AG09319 (cell line): ENCODE data around the gene CTDSP2.
"Not testable (repeated sequence)": the region's sequence is repeated elsewhere in the genome, so short reads cannot be mapped to it uniquely, and the experiment has no call there.

Experiments used
- DNase-seq: peaks from one replicate; pipeline ENCODE4 v3.0.0-alpha.2; 2010; ENCODE audit warnings: low read depth; ENCODE audit errors: extremely low read depth
- CTCF ChIP-seq: IDR thresholded peaks from 2 replicates; pipeline ENCODE4 v1.5.1; 2011; ENCODE audit warnings: low read depth, mild to moderate bottlenecking, inconsistent platforms, low read length, moderate library complexity

CTDSP2 gene

GRCh38 chr12:57886542-57886941, 40.0 kb upstream of the CTDSP2 start:
- TF ChIP-seq CTCF, result no peak
- DNase-seq, result no peak

- no peak for DNase-seq
- no peak for TF ChIP-seq CTCF
Observed at GRCh38 chr12:57885207-57885606, 38.7 kb upstream of the CTDSP2 start.

- no peak for DNase-seq
- no peak for TF ChIP-seq CTCF
Observed at GRCh38 chr12:57883700-57884099, 37.2 kb upstream of the CTDSP2 start.

- no peak for TF ChIP-seq CTCF
- DNase-seq, result no peak
Observed at GRCh38 chr12:57883057-57883456, 36.5 kb upstream of the CTDSP2 start.

- no peak for TF ChIP-seq CTCF
- DNase-seq, result no peak
Observed at GRCh38 chr12:57882575-57882974, 36.0 kb upstream of the CTDSP2 start.

GRCh38 chr12:57881475-57881874, 34.9 kb upstream of the CTDSP2 start:
- DNase-seq, result no peak
- no peak for TF ChIP-seq CTCF

GRCh38 chr12:57881035-57881434, 34.5 kb upstream of the CTDSP2 start:
- DNase-seq, result not testable (repeated sequence)

- TF ChIP-seq CTCF, result no peak
- DNase-seq, result no peak
Observed at GRCh38 chr12:57877876-57878275, 31.3 kb upstream of the CTDSP2 start.
